GM19395 (cell line): ENCODE measurements around the gene LNPEP.
"Not testable (repeated sequence)": the region's sequence is repeated elsewhere in the genome, so short reads cannot be mapped to it uniquely, and the experiment has no call there.

ENCODE experiments used
- ATAC-seq: cut with Tn5 transposase; IDR thresholded peaks from one replicate; pipeline ENCODE4 v1.9.1; 2021; ENCODE audit warnings: mild to moderate bottlenecking, moderate library complexity; ENCODE audit not compliant: unreplicated experiment

Gene LNPEP

GRCh38 chr5:97046270-97046982, 110.5 kb downstream of the LNPEP start:
- no peak for ATAC-seq

- no peak for ATAC-seq
Measured at GRCh38 chr5:97047076-97047475, 111.2 kb downstream of the LNPEP start.

- ATAC-seq: no peak
Measured at GRCh38 chr5:97049175-97049574, 113.3 kb downstream of the LNPEP start.

DNA sequence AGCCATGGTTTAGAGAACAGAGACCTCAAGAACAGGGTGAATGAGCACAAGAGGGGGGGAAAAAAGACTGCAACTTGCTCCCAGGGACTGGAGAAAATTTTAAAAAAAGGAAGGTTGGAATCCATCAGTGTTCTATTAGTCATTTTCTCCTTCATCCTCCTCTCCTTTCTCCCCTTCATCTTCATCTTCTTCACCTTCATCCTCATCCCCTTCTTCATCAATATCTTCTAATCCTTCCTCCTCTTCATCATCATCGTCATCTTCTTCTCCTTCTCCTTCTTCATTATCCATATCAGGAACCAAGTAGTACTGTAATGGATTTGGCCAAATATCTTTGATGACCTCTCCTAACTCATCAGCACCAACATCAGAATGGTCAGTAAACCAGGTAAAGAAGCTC, 120.4 kb downstream of the LNPEP start:
- no peak for ATAC-seq

- no peak for ATAC-seq
Measured at GRCh38 chr5:97062046-97062445, 126.2 kb downstream of the LNPEP start.

DNA sequence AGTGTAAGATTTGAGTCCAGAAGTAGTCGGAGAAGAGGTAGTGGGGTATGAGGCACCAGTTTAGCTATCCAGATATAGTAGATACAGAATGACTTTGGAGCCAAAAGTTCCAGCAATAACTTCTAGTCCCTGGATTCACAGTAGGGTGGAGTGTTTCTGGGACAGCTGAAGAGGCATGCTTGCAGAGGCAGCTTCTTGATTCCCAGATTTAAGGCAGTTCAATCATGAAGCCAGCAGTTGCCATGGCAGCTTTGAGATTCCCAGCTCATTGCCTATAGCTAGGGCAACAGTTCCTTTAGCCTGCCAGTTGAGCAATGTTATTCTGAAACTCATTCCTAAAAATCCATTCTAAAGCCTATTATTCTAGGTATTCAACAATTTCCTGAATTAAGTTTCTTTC, 127.4 kb downstream of the LNPEP start:
- no peak for ATAC-seq

DNA sequence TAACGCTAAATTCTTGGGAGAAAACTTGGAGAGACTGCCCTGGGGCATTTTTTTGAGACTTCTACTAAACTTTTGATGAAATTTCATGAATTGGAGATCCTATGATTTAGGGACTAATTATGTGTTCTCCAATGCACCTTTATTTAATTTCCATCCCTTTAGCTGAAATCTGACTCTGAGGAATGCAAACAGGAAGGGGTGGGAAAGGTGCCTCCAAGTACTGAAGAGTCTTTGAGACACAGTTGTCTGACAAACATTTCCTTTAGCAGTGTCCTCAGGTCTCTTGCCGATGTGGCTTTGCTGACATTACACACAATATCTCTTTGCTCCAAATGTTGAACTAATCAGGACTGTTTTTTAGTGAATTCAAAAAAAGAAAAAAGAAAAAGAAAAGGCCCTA, 129.6 kb downstream of the LNPEP start:
- no peak for ATAC-seq

DNA sequence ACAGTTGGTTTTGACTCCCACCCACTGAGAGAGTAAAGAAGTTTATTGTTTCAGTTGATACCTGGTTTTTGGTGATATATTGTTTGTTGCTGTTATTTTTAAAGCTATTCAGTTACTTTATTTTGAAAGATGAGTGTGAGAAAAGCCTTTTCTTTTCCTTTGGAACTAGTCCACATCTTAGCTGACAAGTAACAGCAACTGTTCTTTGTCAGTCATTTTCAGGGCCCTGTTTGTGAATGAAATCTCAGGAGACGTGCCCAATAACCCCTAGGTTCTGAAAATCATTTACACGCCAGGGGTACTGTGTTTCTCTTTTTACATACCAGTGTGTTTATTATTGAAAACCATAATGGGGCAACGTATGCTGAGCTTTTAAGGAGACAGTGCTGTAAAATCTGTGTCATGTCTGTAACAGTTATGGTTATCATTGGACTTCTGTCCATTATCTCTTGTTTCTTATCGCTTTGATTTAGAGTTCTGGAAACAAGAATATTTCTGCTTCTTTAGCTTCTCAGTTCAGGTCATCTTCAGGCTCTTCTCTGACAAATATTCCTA, 131.5 kb downstream of the LNPEP start:
- no peak for ATAC-seq

DNA sequence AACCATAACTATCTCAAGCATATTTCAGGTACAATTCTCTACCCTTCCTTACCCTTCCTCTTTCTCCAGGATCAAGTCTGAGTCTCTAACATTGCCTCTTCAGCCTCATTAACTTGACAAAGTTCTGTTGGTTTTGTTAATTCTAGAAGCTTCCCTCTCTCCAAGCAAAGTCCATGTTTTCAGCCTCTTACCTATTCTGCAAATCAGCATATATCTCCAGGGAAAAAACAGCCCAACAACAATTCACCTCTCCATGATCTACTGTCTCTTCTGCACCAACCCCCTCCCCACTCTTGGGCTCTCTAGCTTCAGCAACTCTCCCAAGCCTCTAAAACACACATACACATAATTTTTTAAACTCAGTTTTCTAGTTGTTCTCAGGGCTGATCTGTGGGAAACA, 134.4 kb downstream of the LNPEP start:
- ATAC-seq: no peak

DNA sequence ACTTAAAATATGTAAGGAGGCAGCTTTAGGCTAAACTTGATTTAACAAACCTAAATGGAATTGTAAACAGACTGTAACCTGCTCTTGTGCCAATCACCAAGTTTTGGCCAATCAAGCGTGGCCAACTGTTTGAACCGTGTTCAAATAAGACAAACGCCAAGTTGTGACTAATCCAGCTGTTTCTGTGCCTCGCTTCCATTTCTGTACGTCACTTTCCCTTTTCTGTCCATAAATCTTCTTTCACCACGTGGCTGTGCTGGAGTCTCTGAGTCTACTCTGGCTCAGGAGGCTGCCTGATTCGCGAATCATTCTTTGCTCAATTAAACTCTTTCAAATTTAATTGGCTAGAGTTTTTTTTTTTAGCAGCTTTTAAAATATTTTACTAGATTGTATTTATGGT, 135.2 kb downstream of the LNPEP start:
- ATAC-seq: no peak

- no peak for ATAC-seq
Measured at GRCh38 chr5:97071993-97072392, 136.1 kb downstream of the LNPEP start.

- no peak for ATAC-seq
Measured at GRCh38 chr5:97072696-97073095, 136.8 kb downstream of the LNPEP start.

DNA sequence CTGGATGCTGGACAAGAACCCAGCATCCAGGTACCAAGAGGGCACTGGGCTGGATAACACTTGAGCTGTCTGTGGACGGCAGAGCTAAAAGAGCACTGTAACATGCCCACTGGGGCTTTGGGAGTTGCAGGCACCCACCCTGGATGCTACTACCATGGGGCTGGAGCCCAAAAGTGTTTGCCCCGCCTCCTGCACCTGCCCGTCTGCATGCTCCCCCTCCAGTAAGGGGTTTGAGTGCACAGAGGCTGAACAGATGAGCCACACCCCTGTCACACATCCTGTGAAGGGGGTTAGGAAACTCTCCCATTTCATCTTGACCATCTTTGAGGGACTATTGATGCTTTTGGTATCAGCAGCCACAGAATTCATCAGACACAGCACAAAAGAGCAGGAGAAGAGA, 137.5 kb downstream of the LNPEP start:
- no peak for ATAC-seq

- no peak for ATAC-seq
Measured at GRCh38 chr5:97074859-97075489, 139.1 kb downstream of the LNPEP start.

DNA sequence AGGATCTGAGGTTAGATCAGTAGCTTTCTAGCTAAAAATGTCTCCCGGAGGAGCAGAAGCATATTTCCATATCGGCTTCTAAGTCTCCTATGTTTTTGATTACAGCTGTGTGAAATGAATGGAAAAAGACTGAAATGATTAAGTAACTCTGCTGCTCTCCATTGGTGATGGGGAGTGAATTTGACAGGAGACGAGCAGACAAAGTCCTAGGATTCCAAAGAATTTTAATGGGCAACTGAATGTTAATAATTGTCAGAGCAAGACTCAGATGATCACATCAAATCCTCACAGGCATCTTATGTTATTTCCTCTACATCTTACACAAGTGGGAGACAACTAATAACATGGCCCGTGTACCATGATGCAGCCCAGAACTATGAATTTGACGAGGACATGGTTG, 139.8 kb downstream of the LNPEP start:
- ATAC-seq: no peak

DNA sequence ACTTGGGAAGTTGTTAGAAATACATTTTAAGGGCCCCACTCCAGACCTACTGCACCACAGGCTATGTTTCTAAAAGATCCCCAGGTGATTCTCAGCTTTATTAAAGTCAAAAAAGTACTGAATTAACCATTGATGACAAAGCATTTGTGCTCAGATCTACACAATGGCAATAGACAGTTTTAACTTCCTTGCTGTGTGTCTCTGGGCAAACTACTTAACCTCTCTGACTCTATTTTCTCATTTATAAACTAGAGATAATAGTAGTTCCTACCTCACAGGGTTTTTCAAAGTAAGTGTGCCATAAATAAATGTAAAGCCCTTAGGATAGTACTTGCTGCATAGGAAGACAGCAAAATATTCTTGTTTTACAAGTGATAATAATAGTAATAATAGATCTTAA, 140.2 kb downstream of the LNPEP start:
- ATAC-seq: no peak

- no peak for ATAC-seq
Measured at GRCh38 chr5:97077246-97077645, 141.4 kb downstream of the LNPEP start.

- no peak for ATAC-seq
Measured at GRCh38 chr5:97078958-97079743, 143.3 kb downstream of the LNPEP start.

DNA sequence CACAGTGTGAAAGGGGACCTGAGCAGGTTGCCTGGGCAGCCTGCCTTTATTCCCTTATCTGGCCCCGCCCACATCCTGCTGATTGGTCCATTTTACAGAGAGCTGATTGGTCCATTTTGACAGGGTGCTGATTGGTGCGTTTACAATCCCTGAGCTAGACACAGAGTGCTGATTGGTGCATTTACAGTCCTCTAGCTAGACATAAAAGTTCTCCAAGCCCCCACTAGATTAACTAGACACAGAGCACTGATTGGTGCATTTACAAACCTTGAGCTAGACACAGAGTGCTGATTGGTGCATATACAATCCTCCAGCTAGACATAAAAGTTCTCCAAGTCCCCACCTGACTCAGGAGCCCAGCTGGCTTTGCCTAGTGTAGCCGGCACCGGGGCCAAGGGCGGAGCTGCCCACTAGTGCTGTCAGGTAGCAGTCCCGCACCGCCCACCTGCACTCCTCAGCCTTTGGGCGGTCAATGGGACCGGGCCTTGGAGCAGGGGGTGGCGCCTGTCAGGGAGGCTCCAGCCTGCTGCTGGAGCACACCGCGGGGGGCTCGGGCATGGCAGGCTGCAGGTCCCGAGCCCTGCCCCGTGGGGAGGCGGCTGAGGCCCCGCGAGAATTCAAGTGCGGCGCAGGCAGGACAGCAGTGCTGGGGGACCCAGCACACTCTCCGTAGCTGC, 149.0 kb downstream of the LNPEP start:
- not testable (repeated sequence) for ATAC-seq

- ATAC-seq: no peak
Measured at GRCh38 chr5:97085459-97086181, 149.7 kb downstream of the LNPEP start.
